HEK293T (cell line): ENCODE measurements around the gene RDH12.

Experiments
- ARNT ChIP-seq: fragments of 450-650 bp; IDR thresholded peaks from 2 replicates; pipeline ENCODE4 v1.6.1; 2017; ENCODE audit warnings: mild to moderate bottlenecking
- BHLHE40 ChIP-seq: fragments of 450-650 bp; IDR thresholded peaks from 2 replicates; pipeline ENCODE4 v1.6.1; 2016; ENCODE audit warnings: mild to moderate bottlenecking, moderate library complexity, borderline replicate concordance
- ELF4 ChIP-seq: fragments of 450-650 bp; IDR thresholded peaks from 2 replicates; pipeline ENCODE4 v1.6.1; 2017; ENCODE audit warnings: antibody characterized with exemption
- FOXA1 ChIP-seq: fragments of 450-650 bp; IDR thresholded peaks from 2 replicates; pipeline ENCODE4 v1.6.1; 2016; ENCODE audit warnings: mild to moderate bottlenecking
- FOXK2 ChIP-seq: fragments of 450-650 bp; IDR thresholded peaks from 2 replicates; pipeline ENCODE4 v1.6.1; 2016; ENCODE audit warnings: mild to moderate bottlenecking
- FOXM1 ChIP-seq: fragments of 450-650 bp; IDR thresholded peaks from 2 replicates; pipeline ENCODE4 v1.6.1; 2017; ENCODE audit warnings: mild to moderate bottlenecking, borderline replicate concordance
- HDGF ChIP-seq: fragments of 450-650 bp; IDR thresholded peaks from 2 replicates; pipeline ENCODE4 v1.6.1; 2017; ENCODE audit warnings: antibody characterized with exemption, borderline replicate concordance
- NFRKB ChIP-seq: fragments of 450-650 bp; IDR thresholded peaks from 2 replicates; pipeline ENCODE4 v1.6.1; 2016; ENCODE audit warnings: mild to moderate bottlenecking, moderate library complexity
- PKNOX1 ChIP-seq: fragments of 450-650 bp; IDR thresholded peaks from 2 replicates; pipeline ENCODE4 v1.6.1; 2016
- SP1 ChIP-seq: fragments of 450-650 bp; IDR thresholded peaks from 2 replicates; pipeline ENCODE4 v1.6.1; 2017
- SUZ12 ChIP-seq: fragments of 450-650 bp; IDR thresholded peaks from 2 replicates; pipeline ENCODE4 v1.6.1; 2016; ENCODE audit warnings: mild to moderate bottlenecking
- TARDBP ChIP-seq: fragments of 450-650 bp; IDR thresholded peaks from 2 replicates; pipeline ENCODE4 v1.6.1; 2016
- ZNF384 ChIP-seq: fragments of 450-650 bp; IDR thresholded peaks from 2 replicates; pipeline ENCODE4 v1.6.1; 2016

- TF ChIP-seq TARDBP (no peak), FOXA1 (no peak), SP1 (no peak), BHLHE40 (no peak), FOXM1 (no peak), ZNF384 (no peak), ELF4 (no peak), FOXK2 (no peak), SUZ12 (no peak), NFRKB (no peak), ARNT (no peak), PKNOX1 (no peak), HDGF (no peak)
Observed at GRCh38 chr14:67704484-67705089, 2.9 kb downstream of the RDH12 start.
